Smooth muscle cell of the brain vasculature (primary cell): ENCODE results near the gene AKNA.

Source experiments
- DNase-seq: peaks from one replicate; pipeline ENCODE4 v3.0.0-alpha.2; 2012; ENCODE audit warnings: low read depth, low spot score

The AKNA gene

GRCh38 chr9:114359801-114360200 lies 28.0 kb downstream of the AKNA start:
- no peak for DNase-seq

GRCh38 chr9:114357911-114358328 lies 29.9 kb downstream of the AKNA start:
- DNase-seq = no peak

GRCh38 chr9:114357360-114357759 lies 30.4 kb downstream of the AKNA start:
- DNase-seq = no peak

- no peak for DNase-seq
Measured at GRCh38 chr9:114356792-114357191, 31.0 kb downstream of the AKNA start.

GRCh38 chr9:114355821-114356220 lies 32.0 kb downstream of the AKNA start:
- DNase-seq = no peak

- no peak for DNase-seq
Measured at GRCh38 chr9:114351932-114352331, 35.9 kb downstream of the AKNA start.

- no peak for DNase-seq
Measured at GRCh38 chr9:114350636-114351401, 37.0 kb downstream of the AKNA start.

- no peak for DNase-seq
Measured at GRCh38 chr9:114349713-114350480, 37.9 kb downstream of the AKNA start.

- peak; percentile 60 for DNase-seq
Measured at GRCh38 chr9:114348906-114349482, 38.8 kb downstream of the AKNA start.

- no peak for DNase-seq
Measured at GRCh38 chr9:114348261-114348905, 39.4 kb downstream of the AKNA start.

GRCh38 chr9:114347675-114348074 lies 40.1 kb downstream of the AKNA start:
- DNase-seq = no peak

GRCh38 chr9:114346146-114346545 lies 41.6 kb downstream of the AKNA start:
- DNase-seq = no peak

GRCh38 chr9:114345493-114346065 lies 42.2 kb downstream of the AKNA start:
- DNase-seq = no peak

GRCh38 chr9:114344692-114345091 lies 43.1 kb downstream of the AKNA start:
- DNase-seq = no peak

GRCh38 chr9:114344188-114344566 lies 43.6 kb downstream of the AKNA start:
- DNase-seq = no peak

- no peak for DNase-seq
Measured at GRCh38 chr9:114343471-114344187, 44.2 kb downstream of the AKNA start.

- DNase-seq = no peak
Measured at GRCh38 chr9:114342755-114343440, 44.9 kb downstream of the AKNA start.

- no peak for DNase-seq
Measured at GRCh38 chr9:114341991-114342390, 45.8 kb downstream of the AKNA start.

GRCh38 chr9:114341152-114341830 lies 46.5 kb downstream of the AKNA start:
- no peak for DNase-seq
